ENCODE results near the gene HMOX2.

HMOX2 gene

DNA sequence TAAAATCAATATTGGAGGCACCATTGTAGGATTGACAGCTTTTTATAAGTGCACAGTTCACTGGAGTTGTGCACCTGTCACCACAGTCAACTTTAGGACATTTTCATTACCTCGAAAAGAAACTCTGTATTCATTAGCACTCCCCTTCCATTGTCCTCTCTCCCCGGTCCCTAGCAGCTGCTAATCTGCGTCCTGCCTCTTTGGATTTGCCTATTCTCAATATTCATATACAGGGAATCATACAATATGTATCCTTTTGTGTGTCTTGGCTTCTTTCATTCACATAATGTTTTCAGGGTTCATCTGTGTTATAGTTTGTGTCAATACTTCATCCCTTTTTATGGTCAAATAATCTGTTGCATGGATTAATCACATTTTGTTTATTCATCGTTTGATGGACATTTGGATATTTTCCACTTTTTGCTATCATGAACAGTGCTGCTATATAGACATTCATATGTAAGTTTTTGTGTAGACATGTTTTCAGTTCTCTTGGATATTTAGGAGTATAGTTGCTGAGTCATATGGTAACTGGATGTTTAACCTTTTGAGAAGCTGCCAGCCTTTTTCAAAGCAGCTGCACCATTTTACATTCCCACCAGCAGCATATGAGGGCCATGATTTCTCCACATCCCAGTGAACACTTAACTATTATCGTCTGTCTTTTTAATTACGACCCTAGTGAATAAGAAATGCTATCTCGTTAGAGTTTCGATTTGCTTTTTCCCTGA, 40.7 kb upstream of the HMOX2 start:
- H3K27ac ChIP-seq: no peak overlapping the region
- TF ChIP-seq, protein P1, sequence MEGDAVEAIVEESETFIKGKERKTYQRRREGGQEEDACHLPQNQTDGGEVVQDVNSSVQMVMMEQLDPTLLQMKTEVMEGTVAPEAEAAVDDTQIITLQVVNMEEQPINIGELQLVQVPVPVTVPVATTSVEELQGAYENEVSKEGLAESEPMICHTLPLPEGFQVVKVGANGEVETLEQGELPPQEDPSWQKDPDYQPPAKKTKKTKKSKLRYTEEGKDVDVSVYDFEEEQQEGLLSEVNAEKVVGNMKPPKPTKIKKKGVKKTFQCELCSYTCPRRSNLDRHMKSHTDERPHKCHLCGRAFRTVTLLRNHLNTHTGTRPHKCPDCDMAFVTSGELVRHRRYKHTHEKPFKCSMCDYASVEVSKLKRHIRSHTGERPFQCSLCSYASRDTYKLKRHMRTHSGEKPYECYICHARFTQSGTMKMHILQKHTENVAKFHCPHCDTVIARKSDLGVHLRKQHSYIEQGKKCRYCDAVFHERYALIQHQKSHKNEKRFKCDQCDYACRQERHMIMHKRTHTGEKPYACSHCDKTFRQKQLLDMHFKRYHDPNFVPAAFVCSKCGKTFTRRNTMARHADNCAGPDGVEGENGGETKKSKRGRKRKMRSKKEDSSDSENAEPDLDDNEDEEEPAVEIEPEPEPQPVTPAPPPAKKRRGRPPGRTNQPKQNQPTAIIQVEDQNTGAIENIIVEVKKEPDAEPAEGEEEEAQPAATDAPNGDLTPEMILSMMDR (conservative IDR thresholded peaks at IDR 0.05): no peak

DNA sequence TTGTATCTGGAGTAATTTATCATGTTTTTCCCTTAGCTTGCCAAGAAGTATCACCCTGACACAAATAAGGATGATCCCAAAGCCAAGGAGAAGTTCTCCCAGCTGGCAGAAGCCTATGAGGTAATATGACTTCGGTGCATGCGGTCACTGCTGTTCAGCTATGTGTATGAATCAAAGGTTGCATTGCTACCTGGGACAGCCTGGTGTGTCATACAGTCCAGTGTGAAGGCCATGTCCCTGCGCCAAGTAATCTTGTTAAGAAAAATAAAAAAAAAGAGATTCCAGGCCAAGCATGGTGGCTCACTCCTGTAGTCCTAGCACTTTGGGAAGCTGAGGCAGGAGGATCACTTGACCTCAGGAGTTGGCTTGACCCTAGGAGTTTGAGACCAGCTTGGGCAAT, 38.8 kb upstream of the HMOX2 start:
- TF ChIP-seq, protein P1 (conservative IDR thresholded peaks at IDR 0.05): no peak

DNA sequence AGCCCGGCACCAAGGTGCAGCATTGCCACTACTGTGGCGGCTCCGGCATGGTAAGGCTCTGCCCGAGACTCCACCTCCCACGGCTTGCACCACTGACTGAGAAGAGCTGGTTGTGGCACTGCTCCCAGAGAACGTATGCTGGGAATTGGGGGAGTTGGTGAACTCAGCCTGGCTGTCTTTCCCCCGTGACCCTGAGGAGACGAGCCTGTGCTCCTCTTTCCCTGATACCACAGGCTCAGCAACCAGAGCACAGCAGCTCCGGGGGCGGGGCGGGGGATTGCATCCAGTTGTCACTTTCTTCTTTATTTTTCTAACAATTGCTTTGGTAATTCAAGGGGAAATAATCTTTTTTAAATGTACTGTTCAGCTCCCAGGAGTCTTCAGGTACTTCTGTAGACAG, 33.8 kb upstream of the HMOX2 start:
- TF ChIP-seq, protein P1 (conservative IDR thresholded peaks at IDR 0.05): no peak
- H3K27ac ChIP-seq: no peak overlapping the region

More for the DNA sequence above, 38.8 kb upstream of the HMOX2 start:
- H3K27ac ChIP-seq: no peak overlapping the region

DNA sequence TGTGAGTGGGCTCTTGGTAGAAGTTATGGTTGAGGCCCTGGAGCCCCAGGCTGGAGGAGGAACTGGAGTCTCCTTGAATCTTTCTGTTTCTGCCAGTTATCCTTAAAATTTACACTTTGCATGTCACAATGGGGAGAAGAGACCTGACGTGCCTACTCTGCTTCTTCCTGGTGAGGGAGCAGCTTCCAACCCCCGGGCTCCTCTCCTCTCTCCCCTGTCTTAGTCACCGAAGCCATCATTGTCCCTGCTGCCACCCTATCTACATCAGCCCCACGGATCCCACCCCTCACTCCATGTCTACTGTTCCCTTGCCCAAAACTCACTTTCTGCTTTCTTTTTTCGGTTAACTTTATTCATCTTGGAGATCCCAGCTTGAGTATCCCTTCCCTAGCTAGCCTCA, 32.9 kb upstream of the HMOX2 start:
- TF ChIP-seq, protein P1 (conservative IDR thresholded peaks at IDR 0.05): no peak
- no peak overlapping the region for H3K27ac ChIP-seq

DNA sequence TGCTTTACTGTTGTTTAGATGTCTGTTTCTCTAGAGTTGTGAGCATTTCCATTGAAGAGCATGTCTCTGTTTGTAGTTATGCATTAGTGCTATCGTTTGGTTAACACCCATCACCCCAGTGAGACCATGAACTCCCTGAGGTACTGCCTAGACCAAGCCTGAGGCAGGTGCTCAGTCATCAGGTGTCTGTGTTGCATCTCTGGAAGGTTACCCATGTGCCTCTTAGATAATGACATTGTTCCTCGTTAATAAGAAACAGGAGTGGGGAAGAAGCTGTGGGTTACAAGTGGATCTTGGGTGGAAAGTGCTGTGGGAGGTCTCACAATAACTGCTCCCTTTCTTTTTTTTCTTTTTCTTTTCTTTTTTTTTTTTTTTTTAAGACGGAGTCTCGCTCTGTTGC, 32.2 kb upstream of the HMOX2 start:
- H3K27ac ChIP-seq: no peak overlapping the region
- TF ChIP-seq, protein P1 (conservative IDR thresholded peaks at IDR 0.05): no peak

DNA sequence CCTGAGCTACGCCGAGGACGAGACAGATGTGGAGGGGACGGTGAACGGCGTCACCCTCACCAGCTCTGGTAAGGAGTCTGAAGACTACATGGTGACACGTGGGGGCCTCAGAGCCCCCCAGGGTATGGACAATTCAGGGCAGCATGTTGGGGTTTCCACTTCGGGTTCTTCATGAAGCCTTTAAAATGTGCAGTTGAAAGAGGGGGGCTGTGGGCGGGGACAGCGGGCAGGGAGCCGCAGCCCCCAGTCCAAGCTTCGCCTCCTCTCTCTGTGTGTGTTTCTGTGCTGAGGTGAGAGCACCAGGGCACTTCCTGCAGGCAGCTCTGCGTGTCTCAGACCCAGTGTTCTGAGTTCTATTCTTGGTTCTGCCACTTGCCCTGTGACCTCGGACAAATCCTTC, 25.8 kb upstream of the HMOX2 start:
- no peak overlapping the region for H3K27ac ChIP-seq
- TF ChIP-seq, protein P1 (conservative IDR thresholded peaks at IDR 0.05): no peak

DNA sequence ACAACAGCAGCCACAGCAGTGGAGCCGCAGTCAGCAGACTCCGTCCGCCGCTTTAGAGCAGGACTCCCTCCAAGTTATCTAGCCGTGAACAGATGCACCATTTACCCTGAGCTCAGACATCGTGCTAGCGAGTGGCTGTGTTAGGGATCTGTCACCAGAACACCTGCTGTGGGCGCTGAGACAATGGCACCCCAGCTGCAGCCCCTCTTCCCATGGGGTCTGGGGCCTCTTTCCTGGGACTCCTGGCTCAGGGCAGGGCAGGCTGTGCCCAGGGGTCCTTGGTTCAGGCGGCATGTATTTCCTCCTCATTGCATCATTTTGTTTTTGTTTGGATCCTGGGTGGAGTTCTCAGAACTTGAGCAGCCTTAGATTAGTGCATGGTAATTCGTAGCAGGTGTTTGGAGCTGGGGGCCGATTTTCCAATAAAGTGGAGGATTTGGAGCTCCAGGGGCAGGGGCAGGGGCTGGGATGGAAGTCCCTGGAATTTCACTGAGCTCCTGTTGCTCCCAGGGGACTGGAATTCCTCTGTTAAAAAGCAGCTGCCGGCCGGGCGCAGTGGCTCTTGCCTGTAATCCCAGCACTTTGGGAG, 25.2 kb upstream of the HMOX2 start:
- TF ChIP-seq, protein P1 (conservative IDR thresholded peaks at IDR 0.05): no peak

More for the DNA sequence above, 25.2 kb upstream of the HMOX2 start:
- no peak overlapping the region for H3K27ac ChIP-seq

Data from VCaP (cell line).